IPS DF 4.7 (cell line): ENCODE data around the gene WBP2NL.

ENCODE experiments used
- DNase-seq: peaks from one replicate; pipeline ENCODE4 v3.0.0-alpha.2; 2013; ENCODE audit warnings: low spot score; ENCODE audit errors: extremely low read depth

Gene WBP2NL

DNA sequence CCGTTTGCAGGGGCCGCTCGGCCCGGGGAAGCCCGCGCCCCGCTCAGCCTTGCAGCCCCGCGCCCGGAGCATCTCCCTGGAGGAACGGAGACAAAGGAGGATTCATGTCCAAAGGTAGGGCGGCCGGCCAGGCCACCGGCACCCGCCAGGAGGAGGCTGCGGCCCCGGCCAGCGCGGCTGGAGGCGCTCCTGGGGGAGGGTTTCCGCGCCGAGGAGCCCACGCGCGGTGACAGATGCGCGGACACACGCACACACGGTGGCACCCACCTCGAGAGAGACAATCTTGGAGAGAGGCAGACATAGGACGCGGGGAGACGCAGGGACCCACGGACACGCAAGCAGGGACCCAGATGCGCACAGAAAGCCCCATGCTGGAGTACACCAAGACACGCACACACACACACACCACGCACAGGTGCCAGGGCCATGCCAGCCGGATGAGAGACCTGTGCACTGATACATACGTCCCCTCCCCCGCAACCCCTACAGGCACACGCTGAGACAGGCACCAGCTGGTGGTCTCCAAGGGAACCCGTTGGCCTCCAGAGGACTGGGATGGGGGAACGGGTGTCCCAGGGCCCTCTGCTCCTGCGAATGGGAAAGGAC, 21.5 kb upstream of the WBP2NL start:
- no peak for DNase-seq

DNA sequence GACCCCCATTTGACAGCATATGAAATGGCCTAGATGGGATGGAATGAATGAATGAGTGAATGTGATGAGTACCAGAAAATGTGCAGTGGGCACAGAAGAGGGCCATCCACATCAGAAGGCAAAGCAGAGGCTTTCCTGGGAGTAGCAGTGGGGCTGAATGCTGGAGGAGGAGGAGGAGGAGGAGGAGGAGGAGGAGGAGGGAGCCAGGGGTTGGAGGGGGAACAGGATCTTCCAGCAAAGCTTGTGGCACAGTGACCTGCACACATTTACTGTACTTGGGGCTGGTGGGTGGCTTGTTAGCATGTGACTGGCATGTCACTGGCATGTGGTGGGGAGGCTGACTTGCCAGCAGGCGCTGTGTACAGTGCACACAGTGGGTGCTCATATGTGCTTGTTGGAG, 19.9 kb upstream of the WBP2NL start:
- DNase-seq, result no peak

DNA sequence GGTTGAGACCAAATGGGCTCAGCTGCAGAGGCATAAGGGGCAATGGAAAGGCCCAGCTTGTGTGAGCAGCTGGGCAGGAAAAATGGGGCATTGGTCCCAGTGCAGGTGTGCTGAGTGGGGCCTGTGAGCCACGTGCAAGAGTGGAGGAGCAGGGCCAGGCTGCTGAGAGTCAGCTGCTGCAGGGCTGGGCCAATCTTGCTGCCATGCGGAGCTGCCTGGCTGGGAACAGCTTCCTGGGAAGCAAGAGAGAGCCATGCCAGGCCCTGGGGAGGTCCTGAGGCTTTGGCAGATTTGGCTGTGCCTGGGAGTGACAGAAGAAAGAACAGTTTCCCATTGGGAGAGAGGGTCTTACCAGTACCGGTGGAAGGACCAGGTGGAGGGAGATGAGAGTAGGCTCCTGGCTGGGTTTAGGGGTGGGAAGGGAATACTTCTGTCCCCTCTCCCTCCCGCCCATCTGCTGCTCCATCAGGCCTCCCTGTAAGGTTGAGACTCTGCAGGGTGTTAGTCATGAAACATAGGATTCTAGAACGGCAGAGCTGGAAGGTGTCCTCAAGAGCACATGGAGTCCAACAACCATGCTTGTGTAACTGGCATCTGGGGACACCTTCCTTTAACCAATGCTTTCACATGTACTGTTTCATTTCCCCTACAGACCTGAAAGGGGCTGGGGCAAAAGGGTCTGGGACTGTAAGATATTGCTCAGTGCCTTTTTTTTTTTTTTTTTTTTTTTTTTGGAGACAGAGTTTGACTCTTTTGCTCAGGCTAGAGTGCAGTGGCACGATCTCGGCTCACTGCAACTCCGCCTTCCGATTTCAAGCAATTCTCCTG, 19.0 kb upstream of the WBP2NL start:
- DNase-seq, result no peak

DNA sequence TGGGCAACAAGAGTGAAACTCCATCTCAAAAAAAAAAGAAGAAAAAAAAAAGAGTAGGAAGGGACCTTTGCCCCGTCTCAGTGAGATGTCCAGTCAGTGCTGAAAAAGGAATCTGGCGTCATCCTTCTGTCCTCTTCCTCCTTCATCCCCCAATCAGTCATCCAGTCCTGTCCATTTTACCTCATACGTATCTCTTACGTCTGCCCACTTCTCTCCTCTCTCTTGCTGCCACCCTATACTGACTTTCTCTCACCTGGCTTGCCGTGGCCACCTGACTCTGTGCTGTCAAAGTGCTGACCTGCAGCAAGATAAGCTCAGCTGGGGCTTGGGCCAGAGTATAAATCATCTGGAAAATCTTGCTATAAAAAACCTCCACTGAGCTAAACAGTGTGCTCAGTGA, 15.7 kb upstream of the WBP2NL start:
- DNase-seq, result no peak

DNA sequence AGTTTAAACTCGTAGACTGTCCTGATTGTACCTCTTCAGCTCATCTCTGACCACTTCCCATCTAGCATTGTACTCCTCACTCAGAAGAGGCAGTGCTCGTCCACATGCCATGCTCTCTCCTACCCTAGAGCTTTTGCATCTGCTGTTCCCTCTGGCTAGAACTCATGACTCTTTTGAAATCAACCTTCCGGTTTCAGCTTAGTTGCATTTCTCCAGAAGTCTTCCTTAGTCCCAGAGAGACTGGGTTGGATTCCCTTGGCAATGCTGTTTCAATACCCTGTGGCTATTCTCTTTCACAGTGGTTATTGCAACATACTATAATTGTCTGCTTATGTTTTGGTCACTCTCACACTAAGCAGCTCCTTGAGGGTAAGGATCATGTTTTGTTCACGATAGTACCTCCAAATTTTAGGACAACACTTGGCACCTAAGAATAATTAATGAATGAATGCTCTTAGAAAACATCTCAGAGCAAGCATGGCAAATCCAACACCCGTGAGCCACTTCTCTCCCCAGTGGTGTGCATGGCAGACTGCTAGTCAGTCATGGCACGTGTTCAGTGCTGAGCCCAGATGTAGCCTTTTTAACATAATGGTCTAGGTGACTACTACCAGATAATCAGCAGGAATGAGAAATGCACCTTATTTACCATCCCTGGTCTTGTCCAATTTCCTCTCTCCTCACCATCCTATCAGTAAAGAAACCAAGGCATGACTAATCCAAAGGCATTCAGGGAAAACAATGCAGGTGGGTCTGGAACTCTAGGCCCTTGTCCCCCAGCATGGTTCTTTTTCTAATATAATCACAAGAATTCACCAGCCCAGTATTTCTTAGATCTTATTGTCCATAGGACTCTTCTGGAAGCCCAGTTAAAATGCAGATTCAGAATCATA, 14.8 kb upstream of the WBP2NL start:
- DNase-seq, result no peak

DNA sequence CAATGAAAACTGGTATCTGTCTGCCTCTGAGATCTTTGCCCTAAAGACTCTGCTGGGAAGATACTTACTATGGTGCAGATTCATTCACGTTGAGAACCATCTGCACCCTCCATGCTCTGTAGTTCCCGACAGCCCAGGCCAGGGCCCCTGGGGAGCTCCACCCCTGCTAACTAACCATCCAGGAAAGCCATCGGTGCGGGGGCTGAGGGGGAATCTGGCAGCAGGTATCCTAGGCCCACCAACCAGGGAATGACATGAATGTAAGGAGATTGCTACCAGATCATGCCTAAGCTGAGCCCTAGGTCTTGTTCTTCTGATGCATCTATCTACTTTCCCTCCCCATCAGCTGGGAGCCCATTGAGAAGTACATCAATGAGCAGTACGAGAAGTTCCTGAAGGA, 11.3 kb upstream of the WBP2NL start:
- DNase-seq, result no peak

DNA sequence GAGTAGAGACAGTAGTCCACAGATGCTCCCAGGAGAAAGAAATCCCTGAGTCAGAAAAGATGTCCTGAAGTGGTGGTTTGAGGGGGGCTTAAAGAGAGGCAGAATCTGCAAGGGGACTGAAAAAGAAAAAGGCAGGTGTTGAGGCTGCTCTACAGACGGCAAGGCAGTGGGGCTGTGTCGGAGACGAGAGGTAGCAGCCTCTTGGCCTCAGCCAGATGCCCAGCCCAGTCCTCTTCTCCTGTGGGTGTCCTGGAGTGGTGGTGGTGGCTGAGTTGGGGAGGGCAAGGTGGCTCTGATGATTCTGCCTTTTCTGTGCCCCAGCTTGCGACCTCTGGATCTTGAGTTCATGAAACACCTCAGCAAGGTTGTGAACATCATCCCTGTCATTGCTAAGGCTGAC, 9.3 kb upstream of the WBP2NL start:
- no peak for DNase-seq

DNA sequence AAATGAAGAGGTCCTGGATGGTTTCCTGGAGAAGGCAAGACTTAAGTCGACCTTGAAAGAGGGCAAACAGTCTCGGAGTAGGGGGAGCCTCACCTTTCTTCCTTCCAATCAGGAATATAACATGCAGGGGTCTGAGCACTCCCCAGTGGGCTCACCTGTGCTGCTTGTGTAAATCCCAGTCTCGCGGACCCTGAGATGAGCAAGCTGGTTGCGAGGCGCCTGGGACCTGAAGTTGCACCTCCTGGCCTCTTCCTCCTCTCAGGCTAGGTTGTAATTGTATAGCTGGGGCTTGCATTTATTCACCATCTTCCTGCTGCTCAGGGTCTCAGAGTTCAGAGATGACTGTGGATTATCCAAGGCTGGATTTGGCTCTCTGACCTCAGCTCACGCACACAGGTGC, 7.5 kb upstream of the WBP2NL start:
- DNase-seq, result no peak

DNA sequence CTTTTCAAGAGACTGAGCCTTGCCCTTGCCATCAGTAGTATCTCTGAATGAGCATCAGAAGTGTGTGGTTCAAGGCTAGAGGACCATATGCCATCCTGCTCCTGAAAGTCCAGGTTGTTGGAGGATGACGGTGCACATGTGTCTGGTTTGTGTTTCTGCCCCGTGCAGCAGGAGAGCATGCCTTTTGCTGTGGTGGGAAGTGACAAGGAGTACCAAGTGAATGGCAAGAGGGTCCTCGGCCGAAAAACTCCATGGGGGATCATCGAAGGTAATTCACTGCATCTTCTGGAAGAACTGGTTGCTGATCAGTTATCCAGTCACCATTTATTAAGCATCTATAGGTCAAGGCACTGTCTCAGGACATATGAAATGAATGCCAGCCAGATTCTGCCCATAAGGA, 6.1 kb upstream of the WBP2NL start:
- no peak for DNase-seq

DNA sequence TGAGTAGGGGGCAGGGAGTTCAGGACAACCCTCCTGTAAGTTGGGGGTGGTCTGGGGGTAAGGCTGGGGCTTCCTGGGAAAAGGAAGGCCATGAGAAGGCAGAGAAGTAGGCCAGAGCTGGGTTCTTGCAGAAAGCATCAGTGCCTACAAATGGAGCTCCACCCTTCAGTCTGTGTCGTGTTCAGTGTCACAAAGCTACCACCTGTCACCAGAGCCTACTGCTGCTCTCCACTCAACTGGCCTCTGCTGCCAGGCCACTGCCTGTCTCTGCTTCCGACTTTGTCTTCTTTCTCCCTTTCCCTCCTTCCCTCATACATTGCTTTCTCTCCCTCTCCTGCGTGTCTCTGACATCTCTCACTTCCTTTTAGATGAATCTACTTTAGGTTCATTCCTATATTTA, 3.4 kb upstream of the WBP2NL start:
- no peak for DNase-seq

DNA sequence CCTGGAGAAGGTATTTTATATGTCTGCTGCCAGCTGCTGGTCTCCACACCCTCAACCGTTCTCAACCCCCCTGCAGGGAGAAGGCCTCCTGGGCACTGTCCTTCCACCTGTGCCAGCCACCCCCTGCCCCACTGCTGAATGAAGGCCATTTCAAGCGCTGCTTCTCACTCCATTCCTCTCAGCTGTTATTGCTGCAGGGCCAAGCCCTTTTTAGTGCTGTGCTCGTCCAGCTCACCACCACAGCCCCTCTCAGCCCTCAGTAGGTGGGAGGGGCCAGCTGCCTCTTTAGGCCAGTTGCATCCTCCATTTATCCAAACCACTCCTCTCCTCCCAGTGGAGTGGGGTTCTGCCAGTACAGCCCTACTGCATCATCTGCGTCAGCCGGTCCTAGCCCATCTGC, 1.8 kb upstream of the WBP2NL start:
- DNase-seq, result no peak

DNA sequence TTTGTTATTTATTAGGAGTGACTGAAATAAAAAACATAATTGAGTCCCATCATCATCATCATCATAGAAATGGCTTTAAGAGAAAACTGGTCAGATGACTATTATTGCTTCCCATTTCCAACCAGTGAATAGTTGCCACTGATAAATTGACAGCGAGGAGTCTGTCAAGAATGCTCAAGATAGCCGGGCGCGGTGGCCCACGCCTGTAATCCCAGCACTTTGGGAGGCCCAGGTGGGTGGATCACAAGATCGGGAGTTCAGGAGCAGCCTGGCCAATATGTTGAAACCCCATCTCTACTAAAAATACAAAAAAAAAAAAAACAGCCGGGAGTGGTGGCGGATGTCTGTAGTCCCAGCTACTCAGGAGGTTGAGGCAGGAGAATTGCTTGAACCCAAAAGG, 1.9 kb downstream of the WBP2NL start:
- no peak for DNase-seq

DNA sequence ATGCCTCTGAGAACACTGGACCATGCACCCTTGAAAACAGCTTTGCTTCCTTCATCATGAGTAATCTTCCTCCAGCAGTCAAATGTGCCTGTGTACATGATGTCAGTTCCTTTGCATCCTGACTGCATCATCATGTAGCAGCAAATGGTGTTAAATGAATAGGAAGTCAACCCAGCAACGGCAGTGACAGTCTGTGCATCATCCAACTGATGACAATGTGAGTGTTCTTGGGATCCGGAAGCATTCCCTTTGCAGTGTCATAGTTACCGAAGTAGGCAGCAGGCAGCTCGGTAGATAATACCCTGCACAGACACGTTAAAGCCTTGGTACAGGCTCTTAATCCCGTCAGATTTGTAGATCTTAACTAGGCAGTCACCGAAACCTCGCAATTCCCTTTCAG, 2.5 kb downstream of the WBP2NL start:
- no peak for DNase-seq

DNA sequence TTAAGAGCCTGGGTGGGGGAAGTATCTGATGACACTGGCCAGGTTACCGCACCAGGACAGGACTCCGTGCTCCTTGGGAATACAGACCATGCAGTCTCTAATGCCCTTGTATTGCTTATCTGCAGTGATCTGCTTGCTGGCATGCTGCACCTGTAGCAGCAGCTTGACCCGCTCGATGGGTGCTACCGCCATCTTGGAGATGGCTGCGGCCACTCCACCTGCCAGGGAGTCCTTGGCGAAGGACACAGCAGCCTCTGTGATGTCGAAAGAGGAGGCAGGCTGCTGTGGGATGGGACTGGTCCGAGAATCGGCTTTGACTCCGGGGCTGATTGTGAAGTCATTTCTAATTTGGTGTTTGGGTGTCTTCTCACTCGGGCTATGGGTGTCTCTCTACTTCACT, 3.1 kb downstream of the WBP2NL start:
- no peak for DNase-seq

DNA sequence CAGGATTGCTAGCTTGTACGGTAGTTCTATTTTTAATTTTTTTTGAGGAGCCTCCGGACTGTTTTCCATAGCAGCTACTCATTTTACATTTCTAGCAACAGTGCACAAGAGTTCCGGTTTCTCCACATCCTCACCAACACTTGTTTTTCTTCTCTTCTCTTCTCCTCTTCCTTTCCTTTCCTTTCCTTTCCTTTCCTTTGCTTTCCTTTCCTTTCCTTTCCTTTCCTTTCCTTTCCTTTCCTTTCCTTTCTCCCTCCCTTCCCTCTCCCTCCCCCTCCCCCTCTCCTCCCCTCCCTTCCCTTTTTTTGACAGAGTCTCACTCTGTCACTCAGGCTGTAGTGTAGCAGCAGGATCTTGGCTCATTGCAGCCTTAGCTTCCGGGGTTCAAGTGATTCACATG, 9.3 kb downstream of the WBP2NL start:
- DNase-seq, result no peak

DNA sequence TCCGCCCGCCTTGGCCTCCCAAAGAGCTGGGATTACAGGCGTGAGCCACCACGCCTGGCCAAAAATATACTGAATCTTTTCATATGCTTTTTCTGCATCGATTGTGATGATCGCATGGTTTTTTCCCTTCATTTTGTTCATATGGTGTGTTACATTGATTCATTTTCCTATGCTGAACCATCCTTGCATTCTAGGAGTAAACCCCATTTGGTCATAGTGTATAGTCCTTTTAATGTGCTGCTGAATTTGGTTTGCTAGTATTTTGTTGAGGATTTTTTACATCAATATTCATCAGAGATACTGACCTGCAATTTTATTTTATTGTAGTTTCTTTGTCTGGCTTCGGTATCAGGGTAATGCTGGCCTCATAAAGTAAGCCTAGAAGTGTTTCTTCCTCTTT, 12.2 kb downstream of the WBP2NL start:
- DNase-seq, result no peak

DNA sequence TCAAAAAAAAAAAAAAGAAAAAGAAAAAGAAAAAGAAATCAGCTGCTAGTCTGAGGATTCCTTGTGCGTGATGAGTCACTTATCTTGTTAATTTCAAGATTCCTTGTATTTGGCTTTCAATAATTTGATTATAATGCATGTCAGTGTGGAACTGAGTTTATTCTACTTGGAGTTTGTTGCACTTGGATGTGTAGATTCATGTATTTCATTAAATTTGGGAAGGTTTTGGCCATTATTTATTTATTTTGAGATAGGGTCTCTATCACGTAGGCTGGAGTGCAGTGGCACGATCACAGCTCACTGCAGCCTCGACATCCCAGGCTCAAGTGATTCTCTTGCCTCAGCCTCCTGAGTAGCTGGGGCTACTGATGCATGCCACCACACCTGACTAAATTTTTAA, 14.8 kb downstream of the WBP2NL start:
- no peak for DNase-seq

DNA sequence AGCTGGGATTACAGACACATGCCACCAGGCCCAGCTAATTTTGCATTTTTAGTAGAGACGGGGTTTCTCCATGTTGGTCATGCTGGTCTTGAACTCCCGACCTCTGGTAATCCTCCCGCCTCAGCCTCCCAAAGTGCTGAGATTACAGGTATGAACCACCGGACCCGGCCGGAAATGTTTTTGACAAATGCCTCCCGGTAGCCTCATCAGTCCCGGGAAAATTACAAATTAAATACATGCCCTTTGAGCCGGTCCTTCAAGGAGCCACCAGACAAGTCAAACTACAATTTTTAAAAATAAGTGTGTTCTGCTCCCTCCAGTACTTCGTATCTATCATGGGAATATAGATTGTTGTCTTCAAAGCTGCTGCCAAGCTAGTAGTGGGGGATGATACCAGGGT, 17.5 kb downstream of the WBP2NL start:
- DNase-seq, result no peak

DNA sequence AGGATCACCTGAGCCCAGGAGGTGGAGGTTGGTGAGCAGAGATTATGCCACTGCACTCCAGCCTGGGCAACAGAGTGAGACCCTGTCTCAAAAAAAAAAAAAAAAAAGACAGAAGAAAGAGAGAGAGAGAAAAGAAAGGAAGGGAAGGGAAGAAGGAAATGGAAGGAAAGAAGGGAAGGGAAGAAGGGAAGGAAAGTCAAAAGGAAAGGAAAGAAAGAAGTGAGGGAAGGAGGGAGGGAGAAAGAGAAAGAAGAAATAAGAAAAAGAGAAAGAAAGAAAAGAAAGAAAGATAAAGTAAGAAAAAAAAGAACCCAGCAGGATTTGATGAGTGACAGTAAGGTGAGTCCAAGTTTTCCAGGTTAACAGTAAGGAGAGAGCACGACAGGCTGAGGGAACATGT, 19.6 kb downstream of the WBP2NL start:
- DNase-seq, result no peak

DNA sequence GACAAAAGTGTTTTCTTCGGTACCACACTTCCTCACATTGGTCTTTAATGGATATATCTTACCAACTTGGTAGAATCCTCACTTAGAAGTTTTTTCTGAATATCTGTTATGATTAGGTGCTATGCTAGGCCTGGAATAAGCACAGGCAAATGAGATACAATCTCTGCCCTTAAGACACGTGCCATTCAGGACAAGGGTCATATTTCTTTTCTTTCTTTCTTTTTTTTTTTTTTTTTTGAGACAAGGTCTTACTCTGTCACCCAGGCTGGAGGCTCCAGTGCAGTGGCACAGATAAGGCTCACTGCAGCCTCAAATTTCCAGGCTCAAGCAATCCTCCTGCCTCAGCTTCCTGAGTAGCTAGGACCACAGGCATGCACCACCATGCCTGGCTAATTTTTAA, 23.0 kb downstream of the WBP2NL start:
- DNase-seq, result no peak

DNA sequence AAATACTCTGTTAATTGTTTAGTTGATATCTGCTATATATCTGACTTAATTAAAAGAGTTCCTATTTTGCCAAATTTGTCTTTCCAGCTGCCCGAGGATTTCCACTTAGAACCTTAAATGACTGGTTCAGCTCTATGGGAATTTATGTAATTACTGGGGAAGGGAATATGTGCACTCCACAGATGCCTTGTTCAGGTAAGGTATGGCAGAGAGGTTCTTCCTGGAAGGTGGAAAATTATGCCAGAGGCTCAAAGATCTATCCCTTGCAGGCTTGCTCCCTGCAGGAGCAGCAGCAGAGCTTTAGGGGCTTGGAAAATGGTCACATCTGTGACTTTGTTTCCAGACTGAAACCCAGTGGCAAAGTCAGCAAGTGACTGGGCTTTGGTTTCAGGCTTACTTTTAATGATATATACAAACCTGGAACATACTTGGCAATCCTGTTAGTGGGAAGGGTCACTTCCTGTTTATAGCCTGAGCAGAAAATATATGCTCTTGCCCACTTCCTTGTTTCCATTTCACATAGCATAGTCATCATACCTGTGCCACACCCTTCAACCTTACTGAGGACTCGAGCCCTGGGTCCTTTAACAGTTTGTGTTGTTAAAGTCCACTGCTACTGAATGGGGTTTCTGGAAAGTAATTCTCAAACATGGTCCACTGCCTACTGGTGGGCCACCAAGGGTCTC, 23.7 kb downstream of the WBP2NL start:
- no peak for DNase-seq

DNA sequence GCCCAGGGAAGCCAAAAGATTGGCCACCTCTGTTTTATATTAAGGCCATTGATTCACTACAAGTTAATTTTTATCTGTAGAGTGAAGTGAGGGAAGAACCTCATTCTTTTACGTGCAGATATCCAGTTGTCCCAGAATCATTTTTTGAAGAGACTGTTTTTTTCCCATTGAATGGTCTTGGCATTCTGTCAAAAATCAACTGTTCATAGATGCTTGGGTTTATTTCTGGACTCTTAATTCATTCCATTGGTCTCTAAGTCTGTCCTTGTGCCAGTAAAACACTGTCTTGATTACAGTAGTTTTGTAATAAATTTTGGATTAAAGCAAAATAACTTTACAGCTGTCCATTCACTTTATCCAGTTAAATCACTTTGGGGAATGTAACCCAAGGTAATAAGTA, 26.8 kb downstream of the WBP2NL start:
- DNase-seq, result no peak
